ENCODE data around the gene CDH23.

GRCh38 chr10:71588685-71589084 lies 192.0 kb downstream of the CDH23 start:
- TF ChIP-seq MAX (IDR thresholded peaks at IDR 0.05; ENCODE audit: low read depth, low read length) (no peak), TCF12 (IDR thresholded peaks at IDR 0.05; ENCODE audit: low read depth, low read length) (no peak), MTA3 (IDR thresholded peaks at IDR 0.05; ENCODE audit: borderline replicate concordance, low read length) (no peak), MYC (IDR thresholded peaks at IDR 0.05; ENCODE audit: insufficient read depth, insufficient read length, insufficient replicate concordance, low read length, severe bottlenecking) (no peak), JUNB (IDR thresholded peaks at IDR 0.05) (no peak), SIX5 (IDR thresholded peaks at IDR 0.05; ENCODE audit: low read depth, low read length, severe bottlenecking) (no peak), POLR2AphosphoS2 (IDR thresholded peaks at IDR 0.05; ENCODE audit: low read depth, low read length) (no peak), CTCF (IDR thresholded peaks at IDR 0.05 in 2 of 3, conservative IDR thresholded peaks at IDR 0.05 in 1 of 3; ENCODE audit: control insufficient read depth in 2 of 3, extremely low read depth in 1 of 3, insufficient read depth in 1 of 3, low read depth in 3 of 3, low read length in 3 of 3) (no peak), TBL1XR1 (IDR thresholded peaks at IDR 0.05; ENCODE audit: low read depth, low read length) (no peak), POLR2A (IDR thresholded peaks at IDR 0.05; ENCODE audit: low read depth, low read length) (no peak), CREB1 (IDR thresholded peaks at IDR 0.05; ENCODE audit: low read depth) (no peak), SUZ12 (IDR thresholded peaks at IDR 0.05; ENCODE audit: unreplicated experiment) (no peak)
- TF ChIP-seq, protein P1, sequence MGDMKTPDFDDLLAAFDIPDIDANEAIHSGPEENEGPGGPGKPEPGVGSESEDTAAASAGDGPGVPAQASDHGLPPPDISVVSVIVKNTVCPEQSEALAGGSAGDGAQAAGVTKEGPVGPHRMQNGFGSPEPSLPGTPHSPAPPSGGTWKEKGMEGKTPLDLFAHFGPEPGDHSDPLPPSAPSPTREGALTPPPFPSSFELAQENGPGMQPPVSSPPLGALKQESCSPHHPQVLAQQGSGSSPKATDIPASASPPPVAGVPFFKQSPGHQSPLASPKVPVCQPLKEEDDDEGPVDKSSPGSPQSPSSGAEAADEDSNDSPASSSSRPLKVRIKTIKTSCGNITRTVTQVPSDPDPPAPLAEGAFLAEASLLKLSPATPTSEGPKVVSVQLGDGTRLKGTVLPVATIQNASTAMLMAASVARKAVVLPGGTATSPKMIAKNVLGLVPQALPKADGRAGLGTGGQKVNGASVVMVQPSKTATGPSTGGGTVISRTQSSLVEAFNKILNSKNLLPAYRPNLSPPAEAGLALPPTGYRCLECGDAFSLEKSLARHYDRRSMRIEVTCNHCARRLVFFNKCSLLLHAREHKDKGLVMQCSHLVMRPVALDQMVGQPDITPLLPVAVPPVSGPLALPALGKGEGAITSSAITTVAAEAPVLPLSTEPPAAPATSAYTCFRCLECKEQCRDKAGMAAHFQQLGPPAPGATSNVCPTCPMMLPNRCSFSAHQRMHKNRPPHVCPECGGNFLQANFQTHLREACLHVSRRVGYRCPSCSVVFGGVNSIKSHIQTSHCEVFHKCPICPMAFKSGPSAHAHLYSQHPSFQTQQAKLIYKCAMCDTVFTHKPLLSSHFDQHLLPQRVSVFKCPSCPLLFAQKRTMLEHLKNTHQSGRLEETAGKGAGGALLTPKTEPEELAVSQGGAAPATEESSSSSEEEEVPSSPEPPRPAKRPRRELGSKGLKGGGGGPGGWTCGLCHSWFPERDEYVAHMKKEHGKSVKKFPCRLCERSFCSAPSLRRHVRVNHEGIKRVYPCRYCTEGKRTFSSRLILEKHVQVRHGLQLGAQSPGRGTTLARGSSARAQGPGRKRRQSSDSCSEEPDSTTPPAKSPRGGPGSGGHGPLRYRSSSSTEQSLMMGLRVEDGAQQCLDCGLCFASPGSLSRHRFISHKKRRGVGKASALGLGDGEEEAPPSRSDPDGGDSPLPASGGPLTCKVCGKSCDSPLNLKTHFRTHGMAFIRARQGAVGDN (IDR thresholded peaks at IDR 0.05): no peak

All from GM12878 (cell line).